Measurements from ENCODE around the gene RFWD3. TPM values are rescaled to one million over a fixed set of nuclear protein-coding genes. Genes with fewer than 3 reads are reported as not detected.

RFWD3 gene
- total RNA-seq, 1 donor from 2014 or later: 5.8 TPM

DNA sequence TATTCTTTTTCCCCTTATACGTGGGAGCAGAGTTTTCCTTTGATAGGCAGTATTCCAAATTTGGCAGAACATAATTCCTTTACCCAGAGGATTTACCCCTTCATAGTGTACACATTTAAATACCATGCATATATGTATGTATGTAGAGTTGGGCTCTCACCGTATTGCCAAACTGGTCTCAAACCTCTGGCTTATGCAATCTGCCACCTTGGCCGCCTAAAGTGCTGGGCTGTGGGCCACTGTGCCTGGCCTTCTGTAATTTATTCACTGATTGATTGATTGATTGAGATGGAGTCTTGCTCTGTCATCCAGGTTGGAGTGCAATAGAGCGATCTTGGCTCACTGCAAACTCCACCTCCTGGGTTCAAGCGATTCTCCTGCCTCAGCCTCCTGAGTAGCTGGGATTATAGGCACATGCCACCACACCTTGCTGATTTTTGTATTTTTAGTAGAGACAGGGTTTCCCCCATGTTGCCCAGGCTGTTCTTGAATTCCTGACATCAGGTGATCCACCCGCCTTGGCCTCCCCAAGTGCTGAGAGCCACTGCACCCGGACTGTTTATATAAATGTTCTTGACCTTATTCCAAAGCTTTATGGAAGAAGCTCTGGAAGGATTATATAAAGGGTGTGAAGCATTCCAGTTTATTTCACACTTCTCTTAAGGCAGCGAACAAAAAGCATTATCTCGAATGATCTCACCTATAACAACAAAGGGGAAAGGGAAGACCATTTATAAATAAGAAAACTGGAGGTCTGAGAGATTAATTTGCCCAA, 74.6 kb downstream of the RFWD3 start:
- intact Hi-C loops (cut with DNase I): no loop called here
- no peak for DNase-seq (ENCODE audit: low spot score)

DNA sequence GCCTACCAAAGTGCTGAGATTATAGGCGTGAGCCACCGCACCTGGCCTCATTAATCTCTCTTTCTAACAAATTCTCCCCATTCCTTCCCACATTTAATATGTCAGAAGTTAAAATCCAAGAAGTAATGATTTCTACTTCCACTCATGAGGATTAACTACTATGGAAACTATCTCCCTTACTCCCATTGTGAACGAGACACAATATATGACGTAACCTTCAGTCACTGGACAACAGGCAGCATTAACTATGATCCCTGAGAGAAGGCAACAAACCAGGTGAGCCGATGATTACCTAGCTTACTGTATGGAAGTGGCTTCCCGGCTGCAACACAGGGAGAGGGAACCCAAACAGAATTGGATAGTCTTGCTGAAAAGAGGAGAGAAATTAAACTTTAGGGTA, 79.7 kb downstream of the RFWD3 start:
- intact Hi-C loops (cut with DNase I): no loop called here
- DNase-seq (ENCODE audit: low spot score): no peak

DNA sequence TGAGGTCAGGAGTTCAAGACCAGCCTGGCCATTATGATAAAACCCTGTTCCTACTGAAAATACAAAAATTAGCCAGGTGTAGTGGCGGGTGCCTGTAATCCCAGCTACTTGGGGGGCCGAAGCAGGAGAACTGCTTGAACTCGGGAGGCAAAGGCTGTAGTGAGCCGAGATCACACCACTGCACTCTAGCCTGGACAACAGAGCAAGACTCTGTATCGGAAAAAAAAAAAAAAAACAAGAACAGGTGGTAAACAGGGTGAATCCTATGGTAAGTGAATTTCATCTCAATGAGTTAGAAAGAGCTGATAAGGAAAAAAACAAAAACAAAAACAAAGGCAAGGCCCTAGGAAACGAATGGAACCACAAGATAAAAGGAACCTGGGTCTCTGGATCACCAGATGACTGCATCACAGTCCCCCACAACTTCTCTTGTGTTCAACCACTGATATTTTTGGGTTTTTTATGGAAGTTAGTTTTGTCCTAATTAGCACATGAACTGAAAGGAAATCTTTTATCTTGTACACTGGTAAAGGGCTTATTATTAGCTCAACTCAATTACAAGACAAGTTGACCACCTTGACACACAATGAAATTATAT, 80.7 kb downstream of the RFWD3 start:
- no peak for DNase-seq (ENCODE audit: low spot score)
- intact Hi-C loops (cut with DNase I): no loop called here

DNA sequence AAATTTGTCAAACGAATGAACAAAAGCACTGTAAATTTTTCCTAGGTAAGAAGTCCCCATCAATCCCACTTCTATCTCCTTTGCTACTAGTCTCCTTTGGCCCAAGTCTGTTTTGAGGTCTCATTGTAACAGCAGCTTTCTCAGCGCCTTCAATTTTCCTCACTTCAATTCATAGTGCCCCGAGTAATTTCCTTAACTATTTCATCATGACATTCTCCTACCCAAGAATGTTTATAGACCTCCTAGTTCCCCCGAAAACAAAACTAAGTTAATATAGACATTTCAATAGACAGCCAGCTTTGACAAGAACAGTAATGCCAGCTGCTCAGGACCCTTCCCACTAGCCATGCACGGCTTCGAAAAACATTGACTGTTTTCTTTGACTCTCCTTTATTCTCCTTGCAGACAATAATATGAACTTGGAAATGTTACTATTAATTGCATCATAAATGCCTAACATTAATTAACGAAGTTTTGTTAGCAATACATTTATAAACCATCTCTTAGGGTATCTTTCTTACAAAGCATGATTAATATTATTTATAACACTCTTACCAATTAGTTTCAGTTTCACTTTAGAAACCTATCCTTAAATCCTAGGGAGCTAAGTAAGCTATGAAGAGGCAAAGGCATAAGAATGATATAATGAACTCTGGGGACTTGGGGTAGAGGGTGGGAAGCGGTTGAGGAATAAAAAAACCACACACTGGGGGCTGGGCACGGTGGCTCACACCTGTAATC, 82.6 kb downstream of the RFWD3 start:
- DNase-seq (ENCODE audit: low spot score): no peak
- intact Hi-C loops (cut with DNase I): no loop called here

DNA sequence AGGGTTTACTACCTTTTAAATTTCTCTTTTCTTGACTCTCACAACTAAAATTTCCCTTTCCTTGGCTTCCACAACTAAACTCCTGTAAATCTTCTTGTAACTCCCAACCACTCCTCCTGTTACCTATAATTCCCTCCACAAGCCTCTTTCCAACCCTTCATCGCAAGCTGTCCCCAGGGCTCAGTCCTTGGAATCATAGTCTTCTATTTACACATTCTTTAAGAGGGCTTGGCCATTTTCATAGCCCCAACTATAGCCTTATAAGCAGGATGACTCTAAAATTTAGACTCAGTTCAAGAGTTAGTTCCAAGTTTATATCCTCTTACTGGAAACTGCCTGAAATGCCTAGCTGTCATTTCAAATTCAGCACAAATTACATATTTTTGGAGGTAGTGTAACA, 83.7 kb downstream of the RFWD3 start:
- intact Hi-C loops (cut with DNase I): no loop called here
- DNase-seq (ENCODE audit: low spot score): no peak

DNA sequence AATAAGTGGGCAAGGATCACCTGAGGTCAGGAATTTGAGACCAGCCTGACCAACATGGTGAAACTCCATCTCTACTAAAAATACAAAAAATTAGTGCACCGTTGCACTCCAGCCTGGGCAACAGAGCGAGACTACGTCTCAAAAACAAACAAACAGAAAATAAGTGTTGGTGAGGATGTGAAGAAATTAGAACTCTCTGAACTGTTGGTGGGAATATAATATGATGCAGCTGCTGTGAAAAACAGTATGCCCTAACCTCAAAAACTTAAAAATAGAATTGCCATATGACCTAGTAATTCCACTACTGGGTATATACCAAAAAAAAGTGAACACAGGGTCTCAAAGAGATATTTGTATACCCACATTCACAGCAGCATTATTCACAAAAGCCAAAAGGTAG, 85.8 kb downstream of the RFWD3 start:
- intact Hi-C loops (cut with DNase I): no loop called here
- no peak for DNase-seq (ENCODE audit: low spot score)

DNA sequence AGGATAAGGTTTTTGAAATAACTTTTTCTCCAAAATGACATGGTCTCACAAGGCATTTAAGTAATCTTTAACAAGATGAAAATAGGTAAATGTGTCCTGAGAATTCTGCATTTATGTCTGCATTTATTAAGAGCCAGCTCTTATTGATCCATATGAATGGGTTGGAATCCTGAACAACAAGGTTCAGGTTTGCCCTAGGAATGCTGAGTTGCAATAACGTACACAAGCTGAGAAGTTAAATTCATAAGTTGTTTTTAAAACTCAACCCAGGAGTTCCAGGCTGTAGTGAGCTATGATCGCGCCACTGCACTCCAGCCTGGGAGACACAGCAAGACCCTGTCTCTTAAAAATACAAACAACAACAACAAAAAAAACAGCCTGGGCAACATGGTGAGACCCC, 87.8 kb downstream of the RFWD3 start:
- no peak for DNase-seq (ENCODE audit: low spot score)

DNA sequence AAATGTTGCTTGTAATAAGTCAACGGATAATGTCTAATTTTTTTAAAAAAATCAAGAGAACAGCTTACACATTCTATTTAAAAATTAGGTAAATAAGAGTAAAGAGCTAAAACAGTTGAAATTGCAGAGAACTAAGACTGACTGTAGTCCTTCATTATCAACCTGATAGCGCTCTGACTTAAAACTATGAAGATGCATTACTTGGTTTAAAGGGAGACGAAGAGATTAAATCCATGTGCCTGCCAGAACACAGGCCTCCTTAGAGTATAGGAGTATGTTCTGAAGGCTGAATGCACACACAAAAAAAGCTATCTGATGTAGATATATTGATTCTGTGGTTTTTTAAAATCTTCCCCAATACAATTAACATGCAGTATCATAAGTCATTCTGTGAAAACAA, 88.2 kb downstream of the RFWD3 start:
- DNase-seq (ENCODE audit: low spot score): no peak
- intact Hi-C loops (cut with DNase I): no loop called here

More for the DNA sequence above, 87.8 kb downstream of the RFWD3 start:
- intact Hi-C loops (cut with DNase I): no loop called here

DNA sequence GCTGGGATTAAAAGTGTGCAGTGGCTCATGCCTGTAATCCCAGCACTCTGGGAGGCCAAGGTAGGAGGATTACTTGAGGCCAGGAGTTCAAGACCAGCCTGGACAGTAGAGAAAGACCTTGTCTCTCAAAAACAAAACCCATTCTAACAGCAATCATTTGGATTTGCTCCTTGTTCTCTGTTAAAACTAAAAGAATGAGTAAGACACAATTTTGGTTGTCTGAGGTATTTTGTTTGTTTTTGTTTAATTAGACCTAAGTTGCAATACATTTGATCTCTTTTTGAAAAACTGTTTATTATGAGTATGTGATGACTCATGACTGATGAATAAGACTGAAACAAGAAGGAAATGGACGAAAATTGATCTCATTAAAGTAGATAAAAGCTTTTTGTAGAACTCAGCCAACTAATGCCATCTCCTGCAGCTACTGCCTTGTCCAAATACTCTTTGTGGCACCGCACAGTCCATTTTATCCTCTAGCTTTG, 88.8 kb downstream of the RFWD3 start:
- intact Hi-C loops (cut with DNase I): no loop called here

DNA sequence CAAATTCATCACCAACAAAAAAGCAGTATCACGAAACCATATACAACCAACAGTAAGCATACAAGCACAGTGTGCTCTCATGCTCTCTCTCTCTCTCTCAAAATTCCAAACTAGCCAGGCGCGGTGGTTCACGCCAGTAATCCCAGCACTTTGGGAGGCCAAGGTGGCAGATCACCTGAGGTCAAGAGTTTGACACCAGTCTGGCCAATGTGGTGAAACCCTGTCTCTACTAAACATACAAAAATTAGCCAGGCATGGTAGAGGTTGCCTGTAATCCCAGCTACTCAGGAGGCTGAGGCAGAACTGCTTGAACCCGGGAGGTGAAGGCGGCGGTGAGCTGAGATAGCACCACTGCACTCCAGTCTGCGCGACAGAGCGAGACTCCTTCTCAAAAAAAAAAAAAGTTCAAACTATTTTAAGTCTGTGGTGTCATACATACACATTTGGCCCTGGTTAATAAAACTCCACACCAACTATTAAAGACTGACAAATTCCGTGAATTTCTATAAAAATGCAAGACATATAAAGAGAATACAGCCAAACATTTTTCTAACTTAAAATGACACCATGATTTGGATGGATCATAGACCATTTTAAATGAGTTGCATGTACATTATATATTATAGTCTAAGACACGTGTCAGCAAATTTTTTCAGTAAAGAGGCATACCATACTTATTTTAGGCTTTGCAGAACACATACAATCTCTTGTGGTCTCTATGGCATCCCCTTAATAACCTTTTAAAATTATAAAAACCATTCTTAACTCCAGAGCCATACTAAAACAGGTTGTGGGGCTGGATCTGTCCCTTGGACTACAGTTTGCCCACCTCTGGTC, 90.7 kb downstream of the RFWD3 start:
- intact Hi-C loops (cut with DNase I): no loop called here

More for the DNA sequence above, 88.8 kb downstream of the RFWD3 start:
- DNase-seq (ENCODE audit: low spot score): no peak

DNA sequence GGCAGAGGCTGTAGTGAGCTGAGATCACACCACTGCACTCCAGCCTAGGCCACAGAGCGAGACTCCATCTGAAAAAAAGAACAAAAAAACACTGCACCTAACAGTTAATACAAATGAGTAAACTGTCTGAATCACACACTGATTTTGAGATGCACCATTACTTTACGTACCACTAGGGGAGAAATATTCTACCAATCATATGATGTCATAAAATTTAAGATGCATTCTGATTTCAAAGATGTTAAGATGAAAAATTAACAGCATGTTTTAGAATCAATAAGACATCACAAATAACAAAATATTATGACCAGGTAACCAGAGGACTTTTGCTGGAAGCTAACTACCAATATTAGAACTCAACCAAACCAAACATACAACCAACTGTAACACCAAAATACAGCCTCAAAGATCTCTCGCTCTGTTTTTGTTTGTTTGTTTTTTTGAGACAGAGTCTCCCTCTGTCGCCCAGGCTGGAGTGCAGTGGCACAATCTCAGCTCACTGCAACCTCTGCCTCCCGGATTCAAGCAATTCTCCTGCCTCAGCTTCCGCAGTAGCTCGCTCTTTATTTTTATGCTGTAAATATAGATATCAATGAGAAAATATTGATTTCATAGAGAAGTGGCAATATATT, 91.4 kb downstream of the RFWD3 start:
- intact Hi-C loops (cut with DNase I): no loop called here
- DNase-seq (ENCODE audit: low spot score): no peak

More for the DNA sequence above, 90.7 kb downstream of the RFWD3 start:
- no peak for DNase-seq (ENCODE audit: low spot score)

DNA sequence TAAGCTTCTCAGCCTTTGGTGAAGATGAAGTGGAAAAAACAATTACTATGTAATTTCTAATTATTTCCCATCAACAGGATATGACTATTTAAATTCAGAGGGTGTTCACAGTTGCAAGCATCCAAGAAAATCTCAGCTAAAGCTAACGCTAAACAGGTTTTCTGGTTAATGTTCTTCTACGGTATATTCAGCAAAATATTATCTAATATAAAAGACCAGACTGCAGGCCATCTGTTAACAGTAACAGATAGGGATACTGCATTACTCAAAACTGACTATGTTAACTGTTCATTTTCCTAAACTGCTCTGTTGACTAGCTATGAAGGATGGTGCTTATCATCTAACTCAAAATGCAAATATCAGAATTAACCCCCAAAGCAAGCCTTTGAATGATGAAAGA, 92.5 kb downstream of the RFWD3 start:
- intact Hi-C loops (cut with DNase I): no loop called here

DNA sequence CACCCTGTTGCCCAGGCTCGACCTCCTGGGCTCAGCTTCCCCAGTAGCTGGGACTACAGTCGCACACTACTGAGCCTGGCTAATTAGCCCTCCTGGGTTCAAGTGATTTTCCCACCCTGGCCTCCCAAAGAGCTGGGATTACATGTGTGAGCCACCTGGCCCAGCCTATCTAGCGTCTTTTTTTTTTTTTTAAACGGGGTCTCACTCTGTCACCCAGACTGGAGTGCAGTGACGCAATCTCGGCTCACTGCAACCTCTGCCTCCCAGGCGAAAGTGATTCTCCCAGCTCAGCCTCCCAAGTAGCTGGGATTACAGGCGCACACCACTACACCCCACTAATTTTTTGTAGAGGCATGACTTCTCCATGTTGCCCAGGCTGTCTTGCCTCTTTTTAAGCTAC, 93.1 kb downstream of the RFWD3 start:
- DNase-seq (ENCODE audit: low spot score): no peak
- intact Hi-C loops (cut with DNase I): no loop called here

More for the DNA sequence above, 92.5 kb downstream of the RFWD3 start:
- no peak for DNase-seq (ENCODE audit: low spot score)

Other genes starting within 250 kb of the RFWD3 start
- 0.38 TPM for gene CLEC18B, start 245.4 kb downstream of the RFWD3 start, total RNA-seq
- gene GLG1, start 59.8 kb downstream of the RFWD3 start, total RNA-seq: 110 TPM
- 4.9 TPM for gene MLKL, start 34.0 kb upstream of the RFWD3 start, total RNA-seq
- gene FA2H, start 107.9 kb upstream of the RFWD3 start, total RNA-seq: not detected

All from cardiac septum (tissue), 1 donor.